ENCODE data around the gene RND3.

The RND3 gene, protein sequence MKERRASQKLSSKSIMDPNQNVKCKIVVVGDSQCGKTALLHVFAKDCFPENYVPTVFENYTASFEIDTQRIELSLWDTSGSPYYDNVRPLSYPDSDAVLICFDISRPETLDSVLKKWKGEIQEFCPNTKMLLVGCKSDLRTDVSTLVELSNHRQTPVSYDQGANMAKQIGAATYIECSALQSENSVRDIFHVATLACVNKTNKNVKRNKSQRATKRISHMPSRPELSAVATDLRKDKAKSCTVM
- total RNA-seq: 0 to 0.14 reads per million in 2 donors

- no peak for DNase-seq
These were observed at the start of gene RND3 for GRCh38 chr2:150487537-150488429. TSS of gene RND3 (minus strand) at chr2:150487667. CDS start at chr2:150487417, 250 bp downstream.

DNA sequence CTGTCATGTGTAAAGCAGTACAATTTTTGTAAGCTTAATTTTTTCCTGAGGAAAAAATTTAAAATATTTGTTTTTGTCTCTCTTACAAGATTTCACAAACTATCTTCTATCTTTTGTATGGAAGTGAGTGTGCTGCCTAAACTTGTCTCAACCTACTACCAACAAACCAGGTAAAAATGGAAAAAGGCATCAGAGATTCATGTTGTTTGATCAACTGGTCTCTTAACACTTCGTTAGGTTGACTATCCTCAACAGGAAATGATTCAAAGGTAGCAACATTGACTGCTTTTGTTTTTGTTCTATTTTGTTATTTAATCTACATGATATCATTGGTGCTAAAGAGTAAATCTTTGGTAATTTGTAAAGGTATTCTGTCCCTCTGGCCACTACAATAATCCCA lies 47.7 kb upstream of the RND3 start:
- DNase-seq: no peak

DNA sequence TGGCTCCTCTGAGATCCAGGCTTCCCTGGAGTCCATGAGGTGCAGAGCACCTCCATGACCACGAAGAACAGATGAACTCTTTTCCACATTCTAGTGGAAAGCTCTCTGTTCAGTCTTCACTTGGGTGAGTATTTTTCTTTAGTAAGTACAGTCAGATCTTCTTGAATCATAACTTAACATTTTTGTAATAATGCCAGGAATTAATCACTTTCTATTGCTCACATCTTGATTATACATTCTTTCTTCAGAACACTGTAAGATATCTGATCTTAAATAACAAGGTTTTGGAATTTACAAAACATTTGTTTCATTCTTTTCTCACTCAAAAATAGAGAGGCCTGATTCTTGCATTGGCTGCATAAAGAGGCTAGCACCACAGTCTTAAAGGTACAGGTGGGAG lies 45.4 kb upstream of the RND3 start:
- DNase-seq: no peak

GRCh38 chr2:150532020-150532419 lies 44.6 kb upstream of the RND3 start:
- DNase-seq: no peak

GRCh38 chr2:150531591-150531990 lies 44.1 kb upstream of the RND3 start:
- no peak for DNase-seq

DNA sequence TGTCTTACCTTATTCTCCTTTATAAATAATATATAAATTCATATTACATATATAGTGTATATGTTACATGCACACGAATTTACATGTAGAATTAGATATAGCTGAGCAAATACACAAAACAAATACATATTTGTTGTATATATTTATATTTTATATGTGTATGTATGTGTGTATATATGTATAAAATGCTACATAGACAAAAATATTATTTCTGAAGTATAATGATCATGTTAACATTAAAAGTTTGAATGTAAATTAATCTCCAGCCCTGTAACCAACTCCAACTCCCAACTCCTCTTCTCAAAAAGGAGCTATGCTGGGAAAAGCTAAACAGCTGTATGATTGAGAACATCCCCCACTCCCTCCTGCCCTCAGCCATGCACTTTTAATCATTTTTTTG lies 42.7 kb upstream of the RND3 start:
- DNase-seq: no peak

- DNase-seq: no peak
These were observed 41.7 kb upstream of the RND3 start for GRCh38 chr2:150528861-150529801.

GRCh38 chr2:150526827-150527226 lies 39.4 kb upstream of the RND3 start:
- no peak for DNase-seq

GRCh38 chr2:150526006-150526405 lies 38.5 kb upstream of the RND3 start:
- DNase-seq: no peak

GRCh38 chr2:150522269-150522668 lies 34.8 kb upstream of the RND3 start:
- no peak for DNase-seq

GRCh38 chr2:150520887-150521664 lies 33.6 kb upstream of the RND3 start:
- no peak for DNase-seq

GRCh38 chr2:150520033-150520432 lies 32.6 kb upstream of the RND3 start:
- DNase-seq: no peak

- no peak for DNase-seq
These were observed 30.6 kb upstream of the RND3 start for GRCh38 chr2:150517951-150518680.

GRCh38 chr2:150513647-150514046 lies 26.2 kb upstream of the RND3 start:
- DNase-seq: no peak

GRCh38 chr2:150508497-150509137 lies 21.1 kb upstream of the RND3 start:
- DNase-seq: no peak

DNA sequence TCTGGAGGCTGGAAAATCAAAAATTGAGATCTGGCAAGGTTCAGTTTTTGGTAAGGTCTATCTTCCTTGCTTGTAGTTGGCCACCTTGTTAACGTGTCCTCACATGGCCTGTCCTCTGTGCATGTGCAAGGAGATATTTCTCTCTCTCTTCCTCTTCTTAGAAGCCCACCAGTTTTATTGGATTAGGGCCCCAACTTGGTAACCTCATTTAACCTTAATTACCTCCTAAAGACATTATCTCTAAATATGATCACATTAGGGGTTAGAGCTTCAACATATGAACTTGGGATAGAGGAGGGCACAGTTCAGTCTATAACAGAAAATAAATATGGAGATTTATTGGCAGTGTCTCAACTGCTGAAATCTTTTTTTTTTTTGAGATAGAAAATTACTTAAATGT lies 19.6 kb upstream of the RND3 start:
- no peak for DNase-seq

- no peak for DNase-seq
These were observed 17.7 kb upstream of the RND3 start for GRCh38 chr2:150505178-150505577.

DNA sequence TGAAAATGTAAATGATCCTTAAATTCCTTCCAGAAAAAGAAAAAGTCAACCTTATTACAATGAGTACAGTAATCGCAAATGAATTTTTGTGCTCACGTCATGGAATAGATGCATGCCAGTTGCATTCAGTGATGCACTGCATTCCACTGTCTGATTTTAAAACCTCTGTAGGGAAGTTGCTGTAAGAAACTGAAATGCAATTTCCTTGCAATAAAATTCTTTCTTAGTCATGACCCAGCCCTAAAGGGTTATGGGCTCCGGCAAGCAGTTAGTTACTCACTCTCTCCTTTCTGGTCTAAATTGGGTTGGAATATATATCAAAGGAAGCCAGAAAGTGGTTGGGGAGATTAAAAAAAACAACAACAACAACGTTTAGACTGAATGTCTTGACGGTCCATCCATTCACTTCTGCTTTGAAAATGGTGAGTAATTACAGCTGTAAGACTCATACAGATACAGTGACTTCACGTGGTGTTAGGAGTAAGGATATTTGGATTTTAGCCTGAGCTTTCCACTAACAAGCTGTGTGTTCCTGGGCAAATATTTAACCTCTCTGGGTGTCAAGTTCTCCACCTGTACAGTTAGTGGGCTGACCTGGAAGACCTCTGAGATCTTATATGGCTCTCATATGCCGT lies 8.6 kb upstream of the RND3 start:
- DNase-seq: no peak

DNA sequence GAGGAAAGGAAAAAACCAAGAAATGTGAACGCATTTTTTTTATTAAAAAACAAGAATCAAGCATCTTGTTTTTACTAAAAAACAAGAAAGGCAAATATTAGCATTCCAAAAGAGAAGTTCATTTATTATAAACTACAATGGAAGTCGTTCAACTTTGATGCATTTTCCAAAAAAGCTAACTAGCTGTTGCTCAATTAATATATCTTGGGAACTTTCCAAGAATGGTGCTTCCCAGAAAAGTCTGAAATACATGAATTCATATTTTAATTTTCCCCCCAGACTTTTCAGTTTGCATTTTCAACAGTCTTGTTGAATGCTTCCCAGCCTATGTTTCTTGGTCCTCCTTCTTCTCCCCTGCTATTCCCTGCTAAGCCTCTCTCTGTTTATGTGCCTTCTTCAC lies 7.5 kb upstream of the RND3 start:
- no peak for DNase-seq

DNA sequence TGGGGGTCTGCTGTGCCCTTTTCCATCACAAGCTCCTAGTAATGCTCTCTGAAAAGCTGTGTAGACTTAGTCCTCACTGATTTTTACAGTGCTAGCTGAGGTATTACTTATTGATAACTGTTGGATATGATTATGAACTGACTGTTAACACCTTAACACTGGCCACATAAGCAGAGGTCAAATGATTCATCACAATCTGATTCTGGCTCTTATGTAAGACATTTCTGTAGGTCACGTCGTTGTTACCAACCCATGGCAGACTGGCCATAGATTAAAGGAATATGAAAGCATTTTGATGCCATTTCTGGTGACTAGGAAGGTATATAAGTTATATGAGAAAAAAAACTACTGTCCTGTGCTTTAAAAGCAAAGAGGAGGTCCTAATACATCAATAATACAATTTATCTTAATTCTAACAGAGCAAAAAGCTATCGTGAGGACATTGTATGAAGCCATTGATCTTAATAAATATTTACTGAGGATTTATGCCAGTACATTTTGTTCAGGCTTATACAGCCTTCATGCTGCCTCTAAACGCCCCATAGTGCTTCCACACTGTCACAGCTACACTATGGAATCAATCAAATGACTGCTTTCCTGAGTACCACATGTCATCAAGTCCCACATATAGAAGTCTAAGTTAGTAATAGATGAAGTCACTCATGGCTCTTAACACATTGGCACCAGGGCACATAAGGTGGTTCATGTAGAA lies 6.9 kb upstream of the RND3 start:
- no peak for DNase-seq
